Fibroblast of lung (primary cell): Measurements from ENCODE around the gene SAP30BP. TPM values are rescaled to one million over a fixed set of nuclear protein-coding genes. Genes with fewer than 3 reads are reported as not detected.
A peak's percentile ranks its signal among the peaks of the same experiment; 100 is the strongest.

Experiments used
- DNase-seq, 2 donors: peaks; one replicate each; pipeline versions ENCODE4 v3.0.0 to v3.0.0-alpha.2; 2010; ENCODE audit warnings: low read depth in 2 of 2
- H2AFZ ChIP-seq: 2 replicates; pipeline ENCODE4 v1.5.1; 2012; ENCODE audit warnings: low read length, control low read depth, inconsistent platforms
- H3K27ac ChIP-seq: 2 replicates; pipeline ENCODE4 v1.5.1; 2011; ENCODE audit warnings: low read length, control low read depth; ENCODE audit not compliant: insufficient read depth
- H3K27me3 ChIP-seq: 2 replicates; pipeline ENCODE4 v1.5.1; 2011; ENCODE audit warnings: mild to moderate bottlenecking, low read length; ENCODE audit not compliant: control insufficient read depth, insufficient read depth
- H3K36me3 ChIP-seq: 2 replicates; pipeline ENCODE4 v1.5.1; 2011; ENCODE audit warnings: low read length; ENCODE audit not compliant: control insufficient read depth, insufficient read depth
- H3K4me1 ChIP-seq: 2 replicates; pipeline ENCODE4 v1.5.1; 2011; ENCODE audit warnings: low read length; ENCODE audit not compliant: control insufficient read depth, insufficient read depth; ENCODE audit errors: extremely low read depth
- H3K4me2 ChIP-seq: 2 replicates; pipeline ENCODE4 v1.5.1; 2011; ENCODE audit warnings: low read length, control low read depth; ENCODE audit not compliant: insufficient read depth; ENCODE audit errors: extremely low read depth
- H3K4me3 ChIP-seq, 4 experiments: fragments of 200-600 bp in 1 of 4; sonication (generic) in 1 of 4; replicated peaks in 1 of 4; 2 replicates each; pipeline ENCODE4 v1.5.1; 2011 to 2016; ENCODE audit warnings: low read length in 4 of 4, low read depth in 3 of 4, mild to moderate bottlenecking in 3 of 4, control low read depth in 2 of 4, inconsistent platforms in 1 of 4, mixed read lengths in 1 of 4; ENCODE audit not compliant: insufficient read depth in 1 of 4; ENCODE audit errors: control extremely low read depth in 1 of 4
- H3K79me2 ChIP-seq: 2 replicates; pipeline ENCODE4 v1.5.1; 2012; ENCODE audit warnings: mild to moderate bottlenecking, low read length, inconsistent platforms; ENCODE audit not compliant: control insufficient read depth, insufficient read depth
- H3K9ac ChIP-seq: 2 replicates; pipeline ENCODE4 v1.5.1; 2011; ENCODE audit warnings: mild to moderate bottlenecking, low read length, control low read depth; ENCODE audit not compliant: insufficient read depth
- H3K9me3 ChIP-seq: 2 replicates; pipeline ENCODE4 v1.5.1; 2012; ENCODE audit warnings: low read depth, low read length; ENCODE audit not compliant: control insufficient read depth, insufficient read depth
- H4K20me1 ChIP-seq: 2 replicates; pipeline ENCODE4 v1.5.1; 2011; ENCODE audit warnings: low read length; ENCODE audit not compliant: control insufficient read depth, insufficient read depth; ENCODE audit errors: extremely low read depth
- EZH2 ChIP-seq: IDR thresholded peaks from 2 replicates; pipeline ENCODE4 v1.5.1; 2012; ENCODE audit warnings: low read length, control low read depth, mild to moderate bottlenecking; ENCODE audit errors: missing control alignments
- polyA plus RNA-seq, 2 donors: library from polyadenylated mRNA; depleted of rRNA in 1 of 2; stranded (reverse) in 1 of 2; unstranded in 1 of 2; fragments of >200 nt; gene quantifications; 2 replicates each; pipeline ENCODE4 v1.2.1, GENCODE V29; 2011 to 2012; ENCODE audit warnings: missing spikeins in 1 of 2
- total RNA-seq: library from RNA; depleted of rRNA; stranded (reverse); fragments of >200 nt; gene quantifications from 2 replicates; pipeline ENCODE4 v1.2.1, GENCODE V29; 2014
- TF ChIP-seq, protein P1 (sequence below), 2 donors: IDR thresholded peaks in 1 of 2; conservative IDR thresholded peaks in 1 of 2; 1 replicate in 1 of 2; 2 replicates in 1 of 2; pipeline ENCODE4 v1.5.1; 2011 to 2012; ENCODE audit warnings: low read length in 2 of 2, control low read depth in 1 of 2, inconsistent platforms in 1 of 2, low read depth in 1 of 2, mild to moderate bottlenecking in 1 of 2

Gene SAP30BP
- total and polyA plus RNA-seq, 2 donors (not counting 1 experiment from before 2014, with no cell fraction given): 43.9 to 61.0 TPM

DNA sequence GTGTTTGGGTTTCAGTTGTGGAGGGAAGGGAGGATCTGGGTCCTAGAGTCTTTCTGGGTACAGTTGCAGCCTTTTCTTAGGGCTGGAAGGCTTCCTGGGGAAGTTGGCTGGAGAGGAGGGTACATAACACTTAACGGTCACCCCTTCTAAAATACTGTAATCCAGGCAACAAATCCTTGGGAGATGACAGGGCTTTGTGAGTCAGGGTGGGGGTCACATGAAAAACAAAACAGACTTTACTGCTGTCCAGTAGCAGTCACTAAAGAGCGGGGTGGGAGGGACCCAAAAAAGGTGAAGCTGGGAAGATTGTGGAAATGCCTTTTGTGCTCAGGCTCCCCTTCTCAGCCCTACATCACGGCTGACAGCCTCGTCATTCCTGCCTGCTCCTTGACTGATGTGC lies 6.3 kb downstream of the SAP30BP start:
- Histone ChIP-seq H2AFZ (no peak overlapping the region), H3K4me1 (peaks cover 1% of the 10 kb centered on the region), H3K9me3 (no peaks in the 10 kb centered on the region), H3K9ac (no peak overlapping the region), H3K27me3 (no peaks in the 10 kb centered on the region), H3K79me2 (peaks cover 40% of the 10 kb centered on the region), H3K4me3 (no peak overlapping the region), H3K27ac (no peak overlapping the region), H3K36me3 (peaks cover 11% of the 10 kb centered on the region), H3K4me2 (no peak overlapping the region), H4K20me1 (peaks cover 3% of the 10 kb centered on the region)
- DNase-seq: no peak
- TF ChIP-seq, protein P1, sequence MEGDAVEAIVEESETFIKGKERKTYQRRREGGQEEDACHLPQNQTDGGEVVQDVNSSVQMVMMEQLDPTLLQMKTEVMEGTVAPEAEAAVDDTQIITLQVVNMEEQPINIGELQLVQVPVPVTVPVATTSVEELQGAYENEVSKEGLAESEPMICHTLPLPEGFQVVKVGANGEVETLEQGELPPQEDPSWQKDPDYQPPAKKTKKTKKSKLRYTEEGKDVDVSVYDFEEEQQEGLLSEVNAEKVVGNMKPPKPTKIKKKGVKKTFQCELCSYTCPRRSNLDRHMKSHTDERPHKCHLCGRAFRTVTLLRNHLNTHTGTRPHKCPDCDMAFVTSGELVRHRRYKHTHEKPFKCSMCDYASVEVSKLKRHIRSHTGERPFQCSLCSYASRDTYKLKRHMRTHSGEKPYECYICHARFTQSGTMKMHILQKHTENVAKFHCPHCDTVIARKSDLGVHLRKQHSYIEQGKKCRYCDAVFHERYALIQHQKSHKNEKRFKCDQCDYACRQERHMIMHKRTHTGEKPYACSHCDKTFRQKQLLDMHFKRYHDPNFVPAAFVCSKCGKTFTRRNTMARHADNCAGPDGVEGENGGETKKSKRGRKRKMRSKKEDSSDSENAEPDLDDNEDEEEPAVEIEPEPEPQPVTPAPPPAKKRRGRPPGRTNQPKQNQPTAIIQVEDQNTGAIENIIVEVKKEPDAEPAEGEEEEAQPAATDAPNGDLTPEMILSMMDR (conservative IDR thresholded peaks at IDR 0.05 in 1 of 2, IDR thresholded peaks at IDR 0.05 in 1 of 2; ENCODE audit: low read depth in 1 of 2, low read length in 2 of 2): no peak
- no peak for TF ChIP-seq EZH2

- no peaks in the 10 kb centered on the region for H3K4me1 ChIP-seq
- H3K36me3 ChIP-seq: peaks cover 13% of the 10 kb centered on the region
- H4K20me1 ChIP-seq: no peaks in the 10 kb centered on the region
- no peaks in the 10 kb centered on the region for H3K9me3 ChIP-seq
- H3K4me3 ChIP-seq: no peak overlapping the region
- H3K4me2 ChIP-seq: no peak overlapping the region
- H3K79me2 ChIP-seq: peaks cover 25% of the 10 kb centered on the region
- H2AFZ ChIP-seq: no peak overlapping the region
- no peaks in the 10 kb centered on the region for H3K27me3 ChIP-seq
- TF ChIP-seq EZH2: no peak
- TF ChIP-seq, protein P1 (conservative IDR thresholded peaks at IDR 0.05 in 1 of 2, IDR thresholded peaks at IDR 0.05 in 1 of 2; ENCODE audit: low read depth in 1 of 2, low read length in 2 of 2): no peak
- no peak overlapping the region for H3K9ac ChIP-seq
- H3K27ac ChIP-seq: no peak overlapping the region
- no peak for DNase-seq
These were observed 9.3 kb downstream of the SAP30BP start for GRCh38 chr17:75676461-75676860.

- Histone ChIP-seq H3K9ac (no peak overlapping the region), H4K20me1 (no peaks in the 10 kb centered on the region), H3K4me3 (no peak overlapping the region), H2AFZ (no peak overlapping the region), H3K4me2 (no peak overlapping the region), H3K36me3 (peaks cover 8% of the 10 kb centered on the region), H3K79me2 (peaks cover 31% of the 10 kb centered on the region), H3K27me3 (no peaks in the 10 kb centered on the region), H3K9me3 (no peaks in the 10 kb centered on the region), H3K27ac (no peak overlapping the region), H3K4me1 (peaks cover 8% of the 10 kb centered on the region)
- TF ChIP-seq, protein P1 (conservative IDR thresholded peaks at IDR 0.05 in 1 of 2, IDR thresholded peaks at IDR 0.05 in 1 of 2; ENCODE audit: low read depth in 1 of 2, low read length in 2 of 2): no peak
- TF ChIP-seq EZH2: no peak
- peak in 1 of 2 donors; percentile 41 for DNase-seq
These were observed 12.6 kb downstream of the SAP30BP start for GRCh38 chr17:75679706-75680211.
